K562 (cell line): ENCODE results near the gene KLHL25.

Source experiments
- ASH1L ChIP-seq: fragments of 450-650 bp; IDR thresholded peaks from 2 replicates; pipeline ENCODE4 v1.6.1; 2018; ENCODE audit warnings: borderline replicate concordance, mild to moderate bottlenecking, low read depth; ENCODE audit not compliant: partially characterized antibody
- CBX5 ChIP-seq: IDR thresholded peaks from 2 replicates; pipeline ENCODE4 v1.6.1; 2014; ENCODE audit warnings: low read depth, borderline replicate concordance
- CTCF ChIP-seq, 3 experiments: IDR thresholded peaks in 2 of 3; conservative IDR thresholded peaks in 1 of 3; 2 replicates each; pipeline ENCODE4 v1.5.1; 2011 to 2012; ENCODE audit warnings: low read length in 3 of 3, mild to moderate bottlenecking in 3 of 3, control low read depth in 2 of 3, improper control_type of control experiment in 1 of 3, inconsistent platforms in 1 of 3, low read depth in 1 of 3, mixed read lengths in 1 of 3, moderate library complexity in 1 of 3; ENCODE audit not compliant: insufficient read depth in 2 of 3
- EZH2 ChIP-seq: IDR thresholded peaks from 2 replicates; pipeline ENCODE4 v1.6.1; 2012; ENCODE audit warnings: low read depth, mild to moderate bottlenecking, inconsistent platforms, low read length, borderline replicate concordance
- HNRNPLL ChIP-seq: fragments of 200-400 bp; formaldehyde crosslinking; IDR thresholded peaks from 2 replicates; pipeline ENCODE4 v1.6.1; 2017; ENCODE audit warnings: low read length, low read depth, mild to moderate bottlenecking; ENCODE audit not compliant: poor library complexity, severe bottlenecking
- MECOM ChIP-seq: fragments of 250-450 bp; sonication (Bioruptor Pico); IDR thresholded peaks from 2 replicates; pipeline ENCODE4 v1.8.0; 2022; ENCODE audit warnings: inconsistent platforms
- NR2C2 ChIP-seq, 2 experiments: fragments of 200-800 bp in 1 of 2; sonication (Bioruptor generic) in 1 of 2; sonication (generic) in 1 of 2; formaldehyde crosslinking in 1 of 2; IDR thresholded peaks; 2 replicates each; pipeline versions ENCODE4 v1.6.1 to v1.8.0; 2016 to 2022; ENCODE audit warnings: mild to moderate bottlenecking in 1 of 2, missing compliant biosample characterization in 1 of 2, missing genetic modification characterization in 1 of 2, missing genetic modification reagents in 1 of 2
- RAD21 ChIP-seq, 2 experiments: fragments of 250-450 bp in 1 of 2; fragments of 450-650 bp in 1 of 2; sonication (Bioruptor Pico) in 1 of 2; formaldehyde crosslinking in 1 of 2; IDR thresholded peaks in 1 of 2; conservative IDR thresholded peaks in 1 of 2; 2 replicates each; pipeline versions ENCODE4 v1.4.0 to v1.8.0; 2020 to 2022; ENCODE audit warnings: mild to moderate bottlenecking in 2 of 2, moderate library complexity in 1 of 2
- SNAPC5 ChIP-seq: fragments of 250-450 bp; sonication (Bioruptor Pico); IDR thresholded peaks from 2 replicates; pipeline ENCODE4 v1.8.0; 2021; ENCODE audit warnings: moderate library complexity, mild to moderate bottlenecking, inconsistent platforms
- ZNF140 ChIP-seq: fragments of 250-450 bp; sonication (Bioruptor Pico); IDR thresholded peaks from 2 replicates; pipeline ENCODE4 v1.8.0; 2021; ENCODE audit warnings: moderate library complexity, mild to moderate bottlenecking, inconsistent platforms

- TF ChIP-seq CBX5: no peak
- TF ChIP-seq SNAPC5 (CRISPR knock-in tag): no peak
- no peak for TF ChIP-seq CTCF (IDR thresholded peaks at IDR 0.05 in 2 of 3, conservative IDR thresholded peaks at IDR 0.05 in 1 of 3; ENCODE audit: insufficient read depth in 2 of 3, low read depth in 1 of 3, low read length in 3 of 3)
- TF ChIP-seq RAD21 (CRISPR knock-in tag; conservative IDR thresholded peaks at IDR 0.05 in 1 of 2, IDR thresholded peaks at IDR 0.05 in 1 of 2): no peak
- no peak for TF ChIP-seq HNRNPLL
- TF ChIP-seq ASH1L: no peak
- no peak for TF ChIP-seq ZNF140 (CRISPR knock-in tag)
- TF ChIP-seq NR2C2 (CRISPR knock-in tag; IDR thresholded peaks at IDR 0.05): no peak
- TF ChIP-seq NR2C2 (tag; IDR thresholded peaks at IDR 0.05): no peak
- no peak for TF ChIP-seq MECOM (CRISPR knock-in tag)
- no peak for TF ChIP-seq EZH2
Measured at GRCh38 chr15:85761635-85762034, 33.1 kb downstream of the KLHL25 start.
